Osteocyte (in vitro differentiated cells): Measurements from ENCODE around the gene SRP72. TPM values are rescaled to one million over a fixed set of nuclear protein-coding genes. Genes with fewer than 3 reads are reported as not detected.

Source experiments
- DNase-seq: peaks from one replicate; pipeline ENCODE4 v3.0.0; 2021; ENCODE audit warnings: mixed read lengths; ENCODE audit not compliant: unreplicated experiment; ENCODE audit errors: extremely low spot score
- H3K27ac Mint-ChIP-seq: one replicate; pipeline ENCODE4 v1.8.0; 2021; ENCODE audit warnings: mild to moderate bottlenecking, mixed read lengths; ENCODE audit not compliant: unreplicated experiment
- H3K27me3 Mint-ChIP-seq: one replicate; pipeline ENCODE4 v1.8.0; 2021; ENCODE audit warnings: mixed read lengths; ENCODE audit not compliant: unreplicated experiment
- H3K36me3 Mint-ChIP-seq: one replicate; pipeline ENCODE4 v1.8.0; 2021; ENCODE audit warnings: mixed read lengths; ENCODE audit not compliant: unreplicated experiment
- H3K4me1 Mint-ChIP-seq: one replicate; pipeline ENCODE4 v1.8.0; 2021; ENCODE audit warnings: mixed read lengths; ENCODE audit not compliant: unreplicated experiment
- H3K4me3 Mint-ChIP-seq: one replicate; pipeline ENCODE4 v1.8.0; 2021; ENCODE audit warnings: mild to moderate bottlenecking, moderate library complexity, mixed read lengths; ENCODE audit not compliant: unreplicated experiment
- H3K9me3 Mint-ChIP-seq: one replicate; pipeline ENCODE4 v1.8.0; 2021; ENCODE audit warnings: mixed read lengths; ENCODE audit not compliant: unreplicated experiment
- CTCF ChIP-seq: fragments of 200-600 bp; sonication (generic); IDR thresholded peaks from 2 replicates; pipeline ENCODE4 v1.5.0; 2021; ENCODE audit warnings: antibody characterized with exemption, mild to moderate bottlenecking, moderate library complexity
- total RNA-seq: library from RNA; stranded (reverse); gene quantifications from 2 replicates; pipeline ENCODE4 v1.2.1, GENCODE V29; 2021

SRP72 gene
- total RNA-seq, 1 donor from 2014 or later, result 124 TPM

- no peak overlapping the region for H3K4me3 Mint-ChIP-seq
- H3K36me3 Mint-ChIP-seq, result no peaks in the 10 kb centered on the region
- no peak for TF ChIP-seq CTCF
- H3K27me3 Mint-ChIP-seq, result peaks cover 31% of the 10 kb centered on the region
- no peak overlapping the region for H3K27ac Mint-ChIP-seq
- H3K4me1 Mint-ChIP-seq, result no peaks in the 10 kb centered on the region
- DNase-seq, result no peak
- no peaks in the 10 kb centered on the region for H3K9me3 Mint-ChIP-seq
These were observed 69.7 kb downstream of the SRP72 start for GRCh38 chr4:56537147-56537546.

- no peak for TF ChIP-seq CTCF
- H3K27ac Mint-ChIP-seq, result no peak overlapping the region
- no peaks in the 10 kb centered on the region for H3K9me3 Mint-ChIP-seq
- DNase-seq, result no peak
- H3K36me3 Mint-ChIP-seq, result no peaks in the 10 kb centered on the region
- peaks cover 32% of the 10 kb centered on the region for H3K27me3 Mint-ChIP-seq
- H3K4me1 Mint-ChIP-seq, result peaks cover 8% of the 10 kb centered on the region
- no peak overlapping the region for H3K4me3 Mint-ChIP-seq
These were observed 73.4 kb downstream of the SRP72 start for GRCh38 chr4:56540826-56541225.

- Mint-ChIP-seq H3K4me3 (peak overlapping the region; percentile 57), H3K27me3 (peaks cover 57% of the 10 kb centered on the region), H3K36me3 (no peaks in the 10 kb centered on the region), H3K4me1 (peaks cover 8% of the 10 kb centered on the region), H3K9me3 (no peaks in the 10 kb centered on the region), H3K27ac (no peak overlapping the region)
- peak; percentile 100 for TF ChIP-seq CTCF
- peak; percentile 96 for DNase-seq
These were observed 77.2 kb downstream of the SRP72 start for GRCh38 chr4:56544573-56545131.

- no peak overlapping the region for H3K27ac Mint-ChIP-seq
- TF ChIP-seq CTCF, result no peak
- peaks cover 80% of the 10 kb centered on the region for H3K27me3 Mint-ChIP-seq
- no peak for DNase-seq
- no peak overlapping the region for H3K4me3 Mint-ChIP-seq
- peaks cover 5% of the 10 kb centered on the region for H3K9me3 Mint-ChIP-seq
- H3K36me3 Mint-ChIP-seq, result no peaks in the 10 kb centered on the region
- H3K4me1 Mint-ChIP-seq, result no peaks in the 10 kb centered on the region
These were observed 83.2 kb downstream of the SRP72 start for GRCh38 chr4:56550642-56551041.

GRCh38 chr4:56551516-56551915 is 84.1 kb downstream of the SRP72 start:
- peaks cover 6% of the 10 kb centered on the region for H3K9me3 Mint-ChIP-seq
- H3K36me3 Mint-ChIP-seq, result no peaks in the 10 kb centered on the region
- DNase-seq, result no peak
- no peak for TF ChIP-seq CTCF
- H3K4me1 Mint-ChIP-seq, result no peaks in the 10 kb centered on the region
- H3K27ac Mint-ChIP-seq, result no peak overlapping the region
- H3K4me3 Mint-ChIP-seq, result no peak overlapping the region
- H3K27me3 Mint-ChIP-seq, result peaks cover 80% of the 10 kb centered on the region
